DOHH2 (cell line): ENCODE measurements around the gene NOX5.

Experiments used
- H3F3A ChIP-seq: fragments of 200-600 bp; sonication (generic), shearing (Covaris generic); 2 replicates; pipeline ENCODE4 v1.6.0; 2016; ENCODE audit warnings: antibody characterized with exemption, mild to moderate bottlenecking; ENCODE audit not compliant: control insufficient read depth, insufficient read depth
- H3K27ac ChIP-seq: fragments of 200-600 bp; sonication (generic); 2 replicates; pipeline ENCODE4 v1.5.1; 2014; ENCODE audit warnings: low read depth, mild to moderate bottlenecking, low read length, moderate library complexity
- H3K27me3 ChIP-seq: fragments of 200-600 bp; sonication (generic); 2 replicates; pipeline ENCODE4 v1.6.1; 2014; ENCODE audit warnings: mild to moderate bottlenecking, low read length, mixed read lengths; ENCODE audit not compliant: control insufficient read depth
- H3K36me3 ChIP-seq: fragments of 200-600 bp; sonication (generic); 2 replicates; pipeline ENCODE4 v1.6.1; 2014; ENCODE audit warnings: mild to moderate bottlenecking, low read length, moderate library complexity, mixed read lengths; ENCODE audit not compliant: control insufficient read depth
- H3K4me1 ChIP-seq: fragments of 200-600 bp; sonication (generic); 2 replicates; pipeline ENCODE4 v1.6.1; 2014; ENCODE audit warnings: mild to moderate bottlenecking, low read length, mixed read lengths; ENCODE audit not compliant: control insufficient read depth
- H3K4me2 ChIP-seq: fragments of 200-600 bp; sonication (generic); 2 replicates; pipeline ENCODE4 v1.6.0; 2014; ENCODE audit warnings: mild to moderate bottlenecking, low read length, moderate library complexity
- H3K4me3 ChIP-seq: fragments of 200-600 bp; sonication (generic); 2 replicates; pipeline ENCODE4 v1.5.1; 2014; ENCODE audit warnings: mild to moderate bottlenecking, low read length, mixed read lengths
- H3K79me2 ChIP-seq: fragments of 200-600 bp; sonication (generic); 2 replicates; pipeline ENCODE4 v1.6.1; 2014; ENCODE audit warnings: mild to moderate bottlenecking, low read length, mixed read lengths; ENCODE audit not compliant: control insufficient read depth
- H3K9me2 ChIP-seq: fragments of 200-600 bp; sonication (generic); replicated peaks from 2 replicates; pipeline ENCODE4 v1.6.1; 2014; ENCODE audit warnings: mild to moderate bottlenecking, low read length, mixed read lengths; ENCODE audit not compliant: control insufficient read depth
- H3K9me3 ChIP-seq: fragments of 200-600 bp; sonication (generic); 2 replicates; pipeline ENCODE4 v1.6.1; 2014; ENCODE audit warnings: antibody characterized with exemption, low read length, mixed read lengths; ENCODE audit not compliant: control insufficient read depth, insufficient read depth
- H4K20me1 ChIP-seq: fragments of 200-600 bp; sonication (generic); 2 replicates; pipeline ENCODE4 v1.6.0; 2014; ENCODE audit warnings: low read depth, mild to moderate bottlenecking, antibody characterized with exemption, low read length, moderate library complexity; ENCODE audit not compliant: control insufficient read depth, insufficient read depth
- CTCF ChIP-seq: fragments of 200-600 bp; sonication (generic); IDR thresholded peaks from one replicate; pipeline ENCODE4 v1.5.1; 2014; ENCODE audit warnings: antibody characterized with exemption, mild to moderate bottlenecking, low read depth, low read length; ENCODE audit not compliant: poor library complexity, severe bottlenecking
- EZH2phosphoT487 ChIP-seq: fragments of 200-600 bp; sonication (generic); IDR thresholded peaks from 2 replicates; pipeline ENCODE4 v1.6.1; 2017; ENCODE audit warnings: borderline replicate concordance, mild to moderate bottlenecking, antibody characterized with exemption, low read length, moderate library complexity, mixed read lengths

Gene NOX5

GRCh38 chr15:68987120-68987519, 27.4 kb upstream of the NOX5 start:
- H3K4me1 ChIP-seq: no peaks in the 10 kb centered on the region
- no peaks in the 10 kb centered on the region for H3K9me2 ChIP-seq
- TF ChIP-seq EZH2phosphoT487 (no peak), CTCF (no peak)
- no peaks in the 10 kb centered on the region for H3K36me3 ChIP-seq
- no peak overlapping the region for H3K27ac ChIP-seq
- H3K79me2 ChIP-seq: no peaks in the 10 kb centered on the region
- H3K27me3 ChIP-seq: peaks cover 6% of the 10 kb centered on the region; the same call in 1 of the 2 replicates
- no peaks in the 10 kb centered on the region for H4K20me1 ChIP-seq
- no peak overlapping the region for H3K4me2 ChIP-seq
- no peak overlapping the region for H3K4me3 ChIP-seq
- H3F3A ChIP-seq: no peaks in the 10 kb centered on the region
- H3K9me3 ChIP-seq: no peaks in the 10 kb centered on the region

GRCh38 chr15:68987676-68988075, 26.8 kb upstream of the NOX5 start:
- H3K27me3 ChIP-seq: peaks cover 6% of the 10 kb centered on the region; the same call in 1 of the 2 replicates
- H3K9me3 ChIP-seq: no peaks in the 10 kb centered on the region
- no peaks in the 10 kb centered on the region for H3K9me2 ChIP-seq
- H4K20me1 ChIP-seq: no peaks in the 10 kb centered on the region
- no peaks in the 10 kb centered on the region for H3K36me3 ChIP-seq
- no peak overlapping the region for H3K4me2 ChIP-seq
- no peak for TF ChIP-seq CTCF
- no peak for TF ChIP-seq EZH2phosphoT487
- H3K79me2 ChIP-seq: no peaks in the 10 kb centered on the region
- no peak overlapping the region for H3K4me3 ChIP-seq
- no peak overlapping the region for H3K27ac ChIP-seq
- H3F3A ChIP-seq: no peaks in the 10 kb centered on the region
- H3K4me1 ChIP-seq: no peaks in the 10 kb centered on the region

DNA sequence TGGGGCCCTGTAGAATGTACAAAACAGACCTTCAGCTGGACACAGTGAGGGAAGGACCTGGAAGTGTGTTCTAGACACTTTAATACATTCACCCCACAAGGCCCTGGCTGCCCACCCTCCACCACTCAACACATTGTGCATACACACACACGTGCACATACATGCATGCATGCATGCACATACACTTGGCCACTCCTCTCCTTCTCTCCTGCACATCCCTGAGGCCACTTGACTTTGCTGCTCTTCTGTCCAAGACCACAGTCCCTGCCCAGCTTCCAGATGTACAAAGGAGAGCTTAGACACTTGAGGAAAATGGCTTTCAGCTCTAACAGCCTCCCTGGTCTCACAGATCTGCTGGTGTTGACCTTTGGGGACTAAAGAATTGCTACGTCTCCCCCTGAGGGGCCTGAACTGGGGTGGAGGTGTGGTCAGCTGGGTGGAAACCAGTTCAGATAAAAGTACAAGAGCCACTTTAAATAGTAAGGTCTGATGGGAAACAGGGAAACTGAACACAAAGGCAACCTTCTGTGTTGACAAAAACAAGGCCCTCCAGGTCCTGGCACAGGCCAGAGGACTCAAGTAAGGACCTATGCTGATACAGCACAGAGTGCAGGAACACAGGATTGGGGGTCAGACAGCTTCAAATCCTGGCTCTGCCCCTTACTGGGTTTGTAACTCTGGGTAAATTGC, 24.8 kb upstream of the NOX5 start:
- Histone ChIP-seq H3K4me2 (no peak overlapping the region), H3F3A (no peaks in the 10 kb centered on the region), H3K9me2 (no peaks in the 10 kb centered on the region), H3K9me3 (no peaks in the 10 kb centered on the region), H3K27ac (no peak overlapping the region), H3K27me3 (peaks cover 6% of the 10 kb centered on the region; the same call in 1 of the 2 replicates), H3K4me3 (no peak overlapping the region), H3K36me3 (no peaks in the 10 kb centered on the region), H3K79me2 (no peaks in the 10 kb centered on the region), H3K4me1 (no peaks in the 10 kb centered on the region), H4K20me1 (no peaks in the 10 kb centered on the region)
- TF ChIP-seq EZH2phosphoT487 (no peak), CTCF (no peak)
